Neural cell (in vitro differentiated cells): ENCODE data around the gene ANO1. TPM values are rescaled to one million over a fixed set of nuclear protein-coding genes. Genes with fewer than 3 reads are reported as not detected.

Experiments used
- H2AFZ ChIP-seq: fragments of 200-600, 300-800 bp; sonication (generic), shearing (Covaris generic); 2 replicates; pipeline ENCODE4 v1.6.0; 2014; ENCODE audit warnings: low read depth, mild to moderate bottlenecking, antibody characterized with exemption, low read length, moderate library complexity
- H3F3A ChIP-seq: fragments of 200-600 bp; shearing (Covaris generic); 2 replicates; pipeline ENCODE4 v1.6.1; 2016; ENCODE audit warnings: mild to moderate bottlenecking, moderate library complexity, mixed read lengths, antibody characterized with exemption, low read length; ENCODE audit not compliant: insufficient read depth, poor library complexity, severe bottlenecking
- H3K27ac ChIP-seq: fragments of 200-600, 300-800 bp; sonication (generic), shearing (Covaris generic); 2 replicates; pipeline ENCODE4 v1.5.1; 2014; ENCODE audit warnings: mild to moderate bottlenecking, low read length, moderate library complexity
- H3K27me3 ChIP-seq: fragments of 300-800, 200-600 bp; sonication (generic), shearing (Covaris generic); 2 replicates; pipeline ENCODE4 v1.6.0; 2014; ENCODE audit warnings: mild to moderate bottlenecking, low read depth, low read length, moderate library complexity; ENCODE audit not compliant: insufficient read depth
- H3K36me3 ChIP-seq: fragments of 300-800, 200-600 bp; sonication (generic), shearing (Covaris generic); 2 replicates; pipeline ENCODE4 v1.5.1; 2014; ENCODE audit warnings: mild to moderate bottlenecking, antibody characterized with exemption, low read length, moderate library complexity; ENCODE audit not compliant: insufficient read depth
- H3K4me2 ChIP-seq: fragments of 300-800, 200-600 bp; sonication (generic), shearing (Covaris generic); 2 replicates; pipeline ENCODE4 v1.6.0; 2014; ENCODE audit warnings: mild to moderate bottlenecking, low read length
- H3K4me3 ChIP-seq: fragments of 300-800, 200-600 bp; sonication (generic), shearing (Covaris generic); 2 replicates; pipeline ENCODE4 v1.5.1; 2014; ENCODE audit warnings: mild to moderate bottlenecking, low read length, moderate library complexity
- H3K79me2 ChIP-seq: fragments of 200-600 bp; shearing (Covaris generic); replicated peaks from 2 replicates; pipeline ENCODE4 v1.6.0; 2014; ENCODE audit warnings: mild to moderate bottlenecking, low read length, moderate library complexity; ENCODE audit not compliant: insufficient read depth
- H3K9ac ChIP-seq: fragments of 300-800, 200-600 bp; sonication (generic), shearing (Covaris generic); 2 replicates; pipeline ENCODE4 v1.6.1; 2016; ENCODE audit warnings: mild to moderate bottlenecking, low read length, mixed read lengths
- H3K9me2 ChIP-seq: fragments of 200-600 bp; shearing (Covaris generic); 2 replicates; pipeline ENCODE4 v1.6.1; 2016; ENCODE audit warnings: mild to moderate bottlenecking, low read length, mixed read lengths; ENCODE audit not compliant: insufficient read depth
- H3K9me3 ChIP-seq: fragments of 200-600, 300-800 bp; sonication (generic), shearing (Covaris generic); 2 replicates; pipeline ENCODE4 v1.6.1; 2016; ENCODE audit warnings: mild to moderate bottlenecking, mixed run types, low read length, moderate library complexity, mixed read lengths
- H4K20me1 ChIP-seq: fragments of 200-600 bp; shearing (Covaris generic); 2 replicates; pipeline ENCODE4 v1.6.1; 2016; ENCODE audit warnings: mild to moderate bottlenecking, mixed run types; ENCODE audit not compliant: insufficient read depth
- EP300 ChIP-seq: fragments of 450-650 bp; conservative IDR thresholded peaks from 2 replicates; pipeline ENCODE4 v1.6.1; 2014; ENCODE audit warnings: antibody characterized with exemption, mild to moderate bottlenecking, moderate library complexity; ENCODE audit not compliant: poor library complexity, severe bottlenecking
- EZH2 ChIP-seq: fragments of 200-600, 300-800 bp; shearing (Covaris generic), sonication (generic); IDR thresholded peaks from 2 replicates; pipeline ENCODE4 v1.6.1; 2014; ENCODE audit warnings: antibody characterized with exemption, low read length, borderline replicate concordance, mild to moderate bottlenecking; ENCODE audit not compliant: insufficient read depth, poor library complexity, severe bottlenecking
- MXI1 ChIP-seq: fragments of 450-650 bp; conservative IDR thresholded peaks from 2 replicates; pipeline ENCODE4 v1.6.1; 2014; ENCODE audit warnings: antibody characterized with exemption, mild to moderate bottlenecking; ENCODE audit not compliant: poor library complexity, severe bottlenecking
- POLR2AphosphoS5 ChIP-seq: IDR thresholded peaks from 2 replicates; pipeline ENCODE4 v1.6.1; 2012
- RAD21 ChIP-seq: fragments of 450-650 bp; conservative IDR thresholded peaks from 2 replicates; pipeline ENCODE4 v1.6.1; 2014; ENCODE audit warnings: antibody characterized with exemption, mild to moderate bottlenecking, moderate library complexity
- SMC3 ChIP-seq: fragments of 450-650 bp; conservative IDR thresholded peaks from 2 replicates; pipeline ENCODE4 v1.6.1; 2014; ENCODE audit warnings: antibody characterized with exemption, mild to moderate bottlenecking, moderate library complexity; ENCODE audit not compliant: poor library complexity
- TAF1 ChIP-seq: IDR thresholded peaks from 2 replicates; pipeline ENCODE4 v1.6.1; 2012; ENCODE audit warnings: low read depth
- polyA plus RNA-seq: library from polyadenylated mRNA; depleted of rRNA; stranded (reverse); fragments of >200 nt; gene quantifications from 2 replicates; pipeline ENCODE4 v1.2.3, GENCODE V29; 2014
- TF ChIP-seq, protein P1 (sequence below): IDR thresholded peaks from 2 replicates; pipeline ENCODE4 v1.6.1; 2012; ENCODE audit warnings: borderline replicate concordance
- TF ChIP-seq, protein P2 (sequence below): fragments of 450-650 bp; IDR thresholded peaks from 2 replicates; pipeline ENCODE4 v1.5.1; 2014; ENCODE audit warnings: antibody characterized with exemption, mild to moderate bottlenecking, moderate library complexity; ENCODE audit not compliant: poor library complexity, severe bottlenecking

Gene ANO1
- polyA plus RNA-seq, 1 donor from 2014 or later, result not detected

DNA sequence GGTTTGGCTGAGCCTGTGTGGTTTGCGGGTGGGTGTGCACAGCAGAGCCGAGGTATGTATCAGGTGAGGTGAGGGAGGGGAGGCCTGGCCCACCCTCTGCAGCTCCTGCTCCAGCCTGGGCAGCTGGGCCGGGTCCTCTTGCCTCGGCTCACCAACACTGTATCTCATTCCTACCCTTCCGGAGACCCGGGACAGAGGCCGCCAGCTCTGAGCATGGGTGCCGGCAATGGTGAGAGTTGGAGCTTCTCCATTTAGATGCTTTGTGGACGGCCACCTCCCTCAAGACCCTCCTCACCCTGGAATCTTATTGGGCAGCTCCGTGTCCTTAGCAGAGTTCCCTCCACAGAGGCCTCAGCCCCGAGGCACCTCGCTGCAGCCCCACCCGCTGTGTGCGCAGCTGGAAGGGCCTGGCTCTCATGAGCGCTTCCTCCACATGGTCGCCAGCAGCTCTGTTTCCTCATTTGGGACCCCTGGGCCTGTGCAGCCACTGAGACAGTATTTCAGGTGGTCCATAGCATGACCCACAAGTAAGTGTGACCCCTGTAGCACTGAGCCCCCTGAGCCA lies 55.7 kb downstream of the ANO1 start:
- Histone ChIP-seq H3K27me3 (no peaks in the 10 kb centered on the region), H3K9me2 (no peaks in the 10 kb centered on the region), H3K4me3 (no peak overlapping the region)

DNA sequence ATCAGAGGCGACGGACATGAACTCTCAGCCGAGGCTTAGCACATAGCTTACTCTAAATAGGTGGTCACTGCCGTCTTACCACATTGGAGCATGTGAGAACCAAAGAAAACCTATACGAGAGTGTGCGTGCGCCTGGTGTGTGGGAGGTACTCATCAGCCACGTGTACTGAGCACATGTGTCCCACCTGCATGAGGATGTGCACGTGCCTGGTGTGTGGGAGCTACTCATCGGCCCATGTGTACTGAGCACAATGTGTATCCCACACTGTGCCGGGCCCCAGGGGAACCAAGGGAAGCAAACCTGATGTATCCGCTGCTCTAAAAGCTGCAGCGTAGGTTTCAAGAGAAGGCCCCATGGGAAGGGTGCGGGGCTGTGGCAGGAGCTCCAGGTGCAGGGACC lies 56.4 kb downstream of the ANO1 start:
- no peaks in the 10 kb centered on the region for H3K9me2 ChIP-seq
- H3K9me3 ChIP-seq, result no peaks in the 10 kb centered on the region

More for the DNA sequence above, 55.7 kb downstream of the ANO1 start:
- H3K9me3 ChIP-seq, result no peaks in the 10 kb centered on the region
- H3K4me2 ChIP-seq, result no peak overlapping the region
- H3K36me3 ChIP-seq, result no peaks in the 10 kb centered on the region
- TF ChIP-seq POLR2AphosphoS5 (no peak), MXI1 (no peak), TAF1 (no peak), EP300 (no peak), EZH2 (no peak)
- TF ChIP-seq, protein P1, sequence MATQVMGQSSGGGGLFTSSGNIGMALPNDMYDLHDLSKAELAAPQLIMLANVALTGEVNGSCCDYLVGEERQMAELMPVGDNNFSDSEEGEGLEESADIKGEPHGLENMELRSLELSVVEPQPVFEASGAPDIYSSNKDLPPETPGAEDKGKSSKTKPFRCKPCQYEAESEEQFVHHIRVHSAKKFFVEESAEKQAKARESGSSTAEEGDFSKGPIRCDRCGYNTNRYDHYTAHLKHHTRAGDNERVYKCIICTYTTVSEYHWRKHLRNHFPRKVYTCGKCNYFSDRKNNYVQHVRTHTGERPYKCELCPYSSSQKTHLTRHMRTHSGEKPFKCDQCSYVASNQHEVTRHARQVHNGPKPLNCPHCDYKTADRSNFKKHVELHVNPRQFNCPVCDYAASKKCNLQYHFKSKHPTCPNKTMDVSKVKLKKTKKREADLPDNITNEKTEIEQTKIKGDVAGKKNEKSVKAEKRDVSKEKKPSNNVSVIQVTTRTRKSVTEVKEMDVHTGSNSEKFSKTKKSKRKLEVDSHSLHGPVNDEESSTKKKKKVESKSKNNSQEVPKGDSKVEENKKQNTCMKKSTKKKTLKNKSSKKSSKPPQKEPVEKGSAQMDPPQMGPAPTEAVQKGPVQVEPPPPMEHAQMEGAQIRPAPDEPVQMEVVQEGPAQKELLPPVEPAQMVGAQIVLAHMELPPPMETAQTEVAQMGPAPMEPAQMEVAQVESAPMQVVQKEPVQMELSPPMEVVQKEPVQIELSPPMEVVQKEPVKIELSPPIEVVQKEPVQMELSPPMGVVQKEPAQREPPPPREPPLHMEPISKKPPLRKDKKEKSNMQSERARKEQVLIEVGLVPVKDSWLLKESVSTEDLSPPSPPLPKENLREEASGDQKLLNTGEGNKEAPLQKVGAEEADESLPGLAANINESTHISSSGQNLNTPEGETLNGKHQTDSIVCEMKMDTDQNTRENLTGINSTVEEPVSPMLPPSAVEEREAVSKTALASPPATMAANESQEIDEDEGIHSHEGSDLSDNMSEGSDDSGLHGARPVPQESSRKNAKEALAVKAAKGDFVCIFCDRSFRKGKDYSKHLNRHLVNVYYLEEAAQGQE, result no peak
- no peak overlapping the region for H3K27ac ChIP-seq
- H4K20me1 ChIP-seq, result no peaks in the 10 kb centered on the region
- no peak overlapping the region for H3K9ac ChIP-seq
- no peak overlapping the region for H2AFZ ChIP-seq
- H3F3A ChIP-seq, result no peaks in the 10 kb centered on the region
- no peaks in the 10 kb centered on the region for H3K79me2 ChIP-seq

More for the DNA sequence above, 56.4 kb downstream of the ANO1 start:
- H3K4me2 ChIP-seq, result no peak overlapping the region
- H2AFZ ChIP-seq, result no peak overlapping the region
- no peak overlapping the region for H3K9ac ChIP-seq
- no peaks in the 10 kb centered on the region for H4K20me1 ChIP-seq
- H3K36me3 ChIP-seq, result no peaks in the 10 kb centered on the region
- TF ChIP-seq EP300, result no peak
- no peak for TF ChIP-seq EZH2
- no peak for TF ChIP-seq POLR2AphosphoS5
- TF ChIP-seq SMC3, result no peak
- TF ChIP-seq TAF1, result no peak
- no peak for TF ChIP-seq MXI1
- TF ChIP-seq, protein P1, result no peak
- TF ChIP-seq RAD21, result no peak
- TF ChIP-seq, protein P2, sequence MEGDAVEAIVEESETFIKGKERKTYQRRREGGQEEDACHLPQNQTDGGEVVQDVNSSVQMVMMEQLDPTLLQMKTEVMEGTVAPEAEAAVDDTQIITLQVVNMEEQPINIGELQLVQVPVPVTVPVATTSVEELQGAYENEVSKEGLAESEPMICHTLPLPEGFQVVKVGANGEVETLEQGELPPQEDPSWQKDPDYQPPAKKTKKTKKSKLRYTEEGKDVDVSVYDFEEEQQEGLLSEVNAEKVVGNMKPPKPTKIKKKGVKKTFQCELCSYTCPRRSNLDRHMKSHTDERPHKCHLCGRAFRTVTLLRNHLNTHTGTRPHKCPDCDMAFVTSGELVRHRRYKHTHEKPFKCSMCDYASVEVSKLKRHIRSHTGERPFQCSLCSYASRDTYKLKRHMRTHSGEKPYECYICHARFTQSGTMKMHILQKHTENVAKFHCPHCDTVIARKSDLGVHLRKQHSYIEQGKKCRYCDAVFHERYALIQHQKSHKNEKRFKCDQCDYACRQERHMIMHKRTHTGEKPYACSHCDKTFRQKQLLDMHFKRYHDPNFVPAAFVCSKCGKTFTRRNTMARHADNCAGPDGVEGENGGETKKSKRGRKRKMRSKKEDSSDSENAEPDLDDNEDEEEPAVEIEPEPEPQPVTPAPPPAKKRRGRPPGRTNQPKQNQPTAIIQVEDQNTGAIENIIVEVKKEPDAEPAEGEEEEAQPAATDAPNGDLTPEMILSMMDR, result no peak
- H3K27me3 ChIP-seq, result no peaks in the 10 kb centered on the region
- H3F3A ChIP-seq, result no peaks in the 10 kb centered on the region
- H3K79me2 ChIP-seq, result no peaks in the 10 kb centered on the region
- no peak overlapping the region for H3K27ac ChIP-seq
- H3K4me3 ChIP-seq, result no peak overlapping the region
